Ishikawa (cell line): Measurements from ENCODE around the gene ATRN.

Source experiments
- CEBPB ChIP-seq: IDR thresholded peaks from 2 replicates; pipeline ENCODE4 v1.6.1; 2012
- CREB1 ChIP-seq: IDR thresholded peaks from 2 replicates; pipeline ENCODE4 v1.6.1; 2012; ENCODE audit warnings: low read depth
- EGR1 ChIP-seq: IDR thresholded peaks from 2 replicates; pipeline ENCODE4 v1.6.1; 2012
- EP300 ChIP-seq: IDR thresholded peaks from 2 replicates; pipeline ENCODE4 v1.6.1; 2012; ENCODE audit warnings: borderline replicate concordance
- FOXM1 ChIP-seq: IDR thresholded peaks from 2 replicates; pipeline ENCODE4 v1.6.1; 2012; ENCODE audit warnings: low read depth, borderline replicate concordance
- MAX ChIP-seq: IDR thresholded peaks from 2 replicates; pipeline ENCODE4 v1.6.1; 2012
- NFIC ChIP-seq: IDR thresholded peaks from 2 replicates; pipeline ENCODE4 v1.6.1; 2012
- RAD21 ChIP-seq: IDR thresholded peaks from 2 replicates; pipeline ENCODE4 v1.6.1; 2012; ENCODE audit warnings: low read depth
- REST ChIP-seq: IDR thresholded peaks from 2 replicates; pipeline ENCODE4 v1.6.1; 2012; ENCODE audit warnings: low read depth, mild to moderate bottlenecking
- TAF1 ChIP-seq: IDR thresholded peaks from 2 replicates; pipeline ENCODE4 v1.6.1; 2012; ENCODE audit warnings: low read depth, mild to moderate bottlenecking
- TCF12 ChIP-seq: IDR thresholded peaks from 2 replicates; pipeline ENCODE4 v1.6.1; 2012; ENCODE audit warnings: low read depth
- TEAD4 ChIP-seq: IDR thresholded peaks from 2 replicates; pipeline ENCODE4 v1.6.1; 2012
- USF1 ChIP-seq: IDR thresholded peaks from 2 replicates; pipeline ENCODE4 v1.6.1; 2012
- YY1 ChIP-seq: IDR thresholded peaks from 2 replicates; pipeline ENCODE4 v1.6.1; 2012; ENCODE audit warnings: low read depth
- ZBTB7A ChIP-seq: IDR thresholded peaks from 2 replicates; pipeline ENCODE4 v1.6.1; 2012; ENCODE audit warnings: low read depth

ATRN gene

GRCh38 chr20:3479759-3480615 is 9.2 kb downstream of the ATRN start:
- TF ChIP-seq MAX (no peak), CEBPB (no peak), EP300 (no peak), REST (no peak), TAF1 (no peak), EGR1 (no peak)

GRCh38 chr20:3483309-3483708 is 12.5 kb downstream of the ATRN start:
- TF ChIP-seq CEBPB (no peak), NFIC (no peak), TEAD4 (no peak), EP300 (no peak), USF1 (no peak), MAX (no peak)

GRCh38 chr20:3483784-3484183 is 13.0 kb downstream of the ATRN start:
- no peak for TF ChIP-seq TCF12
- TF ChIP-seq RAD21 = no peak
- no peak for TF ChIP-seq TAF1
- TF ChIP-seq REST = no peak
- TF ChIP-seq CEBPB = no peak
- no peak for TF ChIP-seq USF1
- TF ChIP-seq ZBTB7A = no peak
- no peak for TF ChIP-seq TEAD4
- no peak for TF ChIP-seq EGR1
- no peak for TF ChIP-seq NFIC
- no peak for TF ChIP-seq YY1
- TF ChIP-seq FOXM1 = no peak
- TF ChIP-seq CREB1 = no peak
- no peak for TF ChIP-seq EP300
- no peak for TF ChIP-seq MAX

GRCh38 chr20:3485913-3486312 is 15.1 kb downstream of the ATRN start:
- no peak for TF ChIP-seq CREB1
- no peak for TF ChIP-seq ZBTB7A
- no peak for TF ChIP-seq TCF12
- TF ChIP-seq EGR1 = no peak
- no peak for TF ChIP-seq MAX
- TF ChIP-seq FOXM1 = no peak
- no peak for TF ChIP-seq YY1
- no peak for TF ChIP-seq TAF1
- no peak for TF ChIP-seq EP300
- TF ChIP-seq RAD21 = no peak
- TF ChIP-seq CEBPB = no peak
- no peak for TF ChIP-seq REST
- TF ChIP-seq TEAD4 = no peak
- TF ChIP-seq USF1 = no peak
